Fibroblast of skin of back (primary cell): ENCODE data around the gene SUZ12. TPM values are rescaled to one million over a fixed set of nuclear protein-coding genes. Genes with fewer than 3 reads are reported as not detected.
"Not testable (repeated sequence)": the region's sequence is repeated elsewhere in the genome, so short reads cannot be mapped to it uniquely, and the experiment has no call there.

ENCODE experiments used
- DNase-seq: peaks from one replicate; pipeline ENCODE4 v3.0.0-alpha.2; 2013
- polyA plus RNA-seq, 2 experiments: library from polyadenylated mRNA; unstranded; fragments of 120-200 nt; gene quantifications; one replicate each; pipeline ENCODE4 v1.2.1, GENCODE V29; 2013; ENCODE audit not compliant: insufficient read length in 2 of 2

The SUZ12 gene
- 20.3 TPM for polyA plus RNA-seq (2013, experiment 1 of 2; ENCODE audit: insufficient read length)
- 16.7 TPM for polyA plus RNA-seq (2013, experiment 2 of 2; ENCODE audit: insufficient read length)

- peak; percentile 87 for DNase-seq
Measured at GRCh38 chr17:31936615-31937609, at the start of gene SUZ12. Gene SUZ12, plus strand, starts transcription at chr17:31937007. Its CDS starts 240 bp downstream, at chr17:31937247.

GRCh38 chr17:31888124-31888523 lies 48.7 kb upstream of the SUZ12 start:
- no peak for DNase-seq

GRCh38 chr17:31900877-31901276 lies 35.9 kb upstream of the SUZ12 start:
- no peak for DNase-seq

DNA sequence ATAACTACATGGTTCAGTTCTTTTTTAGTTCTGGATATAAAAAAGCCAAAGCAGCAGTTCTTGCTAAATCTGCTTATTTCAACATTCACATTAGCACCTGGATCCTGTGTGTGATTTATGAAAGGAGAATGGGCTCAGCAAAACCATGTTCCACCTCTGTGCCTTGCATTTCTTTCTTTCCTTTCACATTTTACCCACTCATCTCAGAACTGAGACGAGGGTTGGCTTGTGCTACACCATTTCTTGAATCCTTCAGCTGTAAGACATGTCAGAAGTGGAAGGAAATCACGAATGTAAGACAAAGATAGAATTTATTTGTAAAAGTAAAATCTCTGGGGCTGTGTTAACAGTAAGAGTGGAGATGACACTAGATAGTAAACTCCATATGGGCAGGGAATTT lies 34.1 kb upstream of the SUZ12 start:
- DNase-seq, result no peak

DNA sequence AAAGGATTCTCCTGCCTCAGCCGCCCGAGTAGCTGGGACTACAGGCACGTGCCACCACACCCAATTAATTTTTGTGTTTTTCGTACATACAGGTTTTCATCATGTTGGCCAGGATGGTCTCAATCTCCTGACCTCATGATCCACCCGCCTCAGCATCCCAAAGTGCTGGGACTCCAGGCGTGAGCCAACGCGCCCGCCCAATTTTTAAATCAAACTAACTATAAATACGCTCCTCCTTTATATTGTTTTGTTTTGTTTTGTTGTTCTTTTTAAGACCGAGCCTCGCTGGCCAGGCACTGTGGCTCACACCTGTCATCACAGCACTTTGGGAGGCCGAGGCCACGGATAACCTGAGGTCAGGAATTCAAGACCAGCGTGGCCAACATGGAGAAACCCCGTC lies 33.4 kb upstream of the SUZ12 start:
- DNase-seq, result no peak

DNA sequence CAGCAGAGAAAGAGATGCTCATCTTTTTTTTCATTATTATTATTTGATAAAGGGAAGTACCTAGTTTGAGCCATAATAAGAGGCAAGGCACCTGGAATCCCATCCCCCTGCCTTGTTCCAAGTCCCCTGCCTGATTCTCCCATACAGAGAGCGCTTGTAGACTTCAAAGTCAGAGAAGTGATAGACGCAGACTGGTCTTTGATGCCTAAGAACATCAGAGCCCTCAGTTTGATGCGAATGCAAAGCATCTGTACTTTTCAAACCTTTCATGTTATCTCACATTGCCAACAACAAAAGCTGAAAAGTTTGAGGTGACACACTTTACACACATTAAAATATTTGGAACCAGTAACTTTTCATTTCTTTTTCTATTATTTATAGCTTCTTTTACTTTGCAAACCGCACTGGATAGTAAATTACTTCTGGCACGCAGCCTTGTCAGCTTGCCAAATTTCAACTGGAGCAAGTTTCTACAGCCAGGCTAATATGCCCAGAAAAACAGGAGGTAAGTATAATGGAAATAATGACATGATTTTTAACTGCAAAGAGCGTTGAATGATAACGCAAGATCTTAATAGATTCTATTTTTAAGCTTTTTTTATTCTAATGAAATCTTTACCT lies 29.4 kb upstream of the SUZ12 start:
- peak; percentile 55 for DNase-seq

GRCh38 chr17:31908386-31908785 lies 28.4 kb upstream of the SUZ12 start:
- DNase-seq, result no peak

- DNase-seq, result peak; percentile 28
Measured at GRCh38 chr17:31912705-31913104, 24.1 kb upstream of the SUZ12 start.

- peak; percentile 43 for DNase-seq
Measured at GRCh38 chr17:31915456-31916100, 21.2 kb upstream of the SUZ12 start.

GRCh38 chr17:31916491-31917064 lies 20.2 kb upstream of the SUZ12 start:
- DNase-seq, result no peak

DNA sequence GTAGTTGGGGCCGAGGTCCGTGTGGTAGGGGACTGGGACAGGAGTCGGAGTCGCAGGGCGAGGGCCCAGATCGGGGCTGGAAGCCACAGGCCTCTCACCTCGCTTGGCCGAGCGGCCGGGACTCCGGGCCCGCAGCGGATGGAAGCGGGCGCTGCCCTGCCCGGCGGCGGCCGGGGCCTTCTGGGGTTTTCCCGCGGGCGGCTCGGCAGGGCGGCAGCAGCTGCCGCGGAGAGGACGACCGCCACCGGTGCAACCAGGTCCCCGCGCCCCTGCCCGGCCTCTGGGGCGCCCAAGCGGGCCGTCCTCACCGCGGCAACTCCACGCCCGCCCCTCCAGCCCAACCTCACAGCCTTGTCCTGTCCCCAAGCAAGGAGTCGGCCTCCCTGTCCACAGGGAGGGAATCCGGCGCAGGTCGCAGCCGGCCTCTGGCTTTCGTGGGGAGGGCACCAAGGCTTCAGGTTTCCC lies 19.7 kb upstream of the SUZ12 start:
- DNase-seq, result no peak

DNA sequence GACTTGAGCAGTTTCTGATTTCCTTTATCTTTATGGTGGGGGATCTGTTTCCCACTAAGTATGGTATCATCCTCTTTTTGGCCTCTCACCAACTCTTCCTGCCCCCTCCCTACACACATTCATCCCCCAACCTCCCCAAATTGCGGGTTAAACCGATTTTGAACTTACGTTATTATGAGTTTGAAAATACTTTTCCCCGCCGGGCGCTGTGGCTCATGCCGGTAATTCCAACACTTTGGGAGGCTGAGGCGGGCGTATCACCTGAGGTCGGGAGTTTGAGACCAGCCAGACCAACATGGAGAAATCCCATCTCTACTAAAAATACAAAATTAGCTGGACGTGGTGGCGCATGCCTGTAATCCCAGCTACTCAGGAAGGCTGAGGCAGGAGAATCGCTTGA lies 19.1 kb upstream of the SUZ12 start:
- DNase-seq, result not testable (repeated sequence)

GRCh38 chr17:31918701-31919128 lies 18.1 kb upstream of the SUZ12 start:
- DNase-seq, result peak; percentile 62

- DNase-seq, result peak; percentile 77
Measured at GRCh38 chr17:31919802-31920525, 16.8 kb upstream of the SUZ12 start.

DNA sequence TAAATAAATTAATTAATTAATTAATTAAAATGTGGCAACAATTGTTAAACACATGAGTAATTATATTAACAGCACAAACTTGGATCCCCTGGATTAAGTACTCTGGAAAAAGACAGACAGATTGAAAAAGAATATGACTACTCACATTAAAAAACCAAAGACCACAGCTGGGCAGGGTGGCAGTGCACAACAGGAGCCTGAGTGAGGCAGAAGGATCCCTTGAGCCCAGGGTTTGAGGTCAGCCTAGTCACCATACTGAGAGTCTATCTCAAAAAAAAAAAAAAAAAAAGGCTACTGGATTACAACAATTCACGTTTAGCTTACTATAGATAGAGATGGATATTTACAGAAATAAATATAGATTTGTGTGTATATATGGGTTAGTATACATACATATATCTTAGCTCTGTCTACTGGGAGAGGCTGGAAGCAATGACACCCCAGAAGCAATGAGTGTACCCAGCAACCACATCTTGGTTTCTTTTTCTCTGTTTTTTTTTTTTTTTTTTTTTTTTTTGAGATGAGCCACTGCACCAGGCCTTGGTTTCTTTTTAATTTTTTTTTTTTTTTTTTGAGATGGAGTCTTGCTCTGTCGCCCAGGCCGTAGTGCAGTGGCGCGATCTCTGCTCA lies 10.6 kb upstream of the SUZ12 start:
- no peak for DNase-seq

- no peak for DNase-seq
Measured at GRCh38 chr17:31931756-31932155, 5.1 kb upstream of the SUZ12 start.

- no peak for DNase-seq
Measured at GRCh38 chr17:31935512-31935911, 1.3 kb upstream of the SUZ12 start.

DNA sequence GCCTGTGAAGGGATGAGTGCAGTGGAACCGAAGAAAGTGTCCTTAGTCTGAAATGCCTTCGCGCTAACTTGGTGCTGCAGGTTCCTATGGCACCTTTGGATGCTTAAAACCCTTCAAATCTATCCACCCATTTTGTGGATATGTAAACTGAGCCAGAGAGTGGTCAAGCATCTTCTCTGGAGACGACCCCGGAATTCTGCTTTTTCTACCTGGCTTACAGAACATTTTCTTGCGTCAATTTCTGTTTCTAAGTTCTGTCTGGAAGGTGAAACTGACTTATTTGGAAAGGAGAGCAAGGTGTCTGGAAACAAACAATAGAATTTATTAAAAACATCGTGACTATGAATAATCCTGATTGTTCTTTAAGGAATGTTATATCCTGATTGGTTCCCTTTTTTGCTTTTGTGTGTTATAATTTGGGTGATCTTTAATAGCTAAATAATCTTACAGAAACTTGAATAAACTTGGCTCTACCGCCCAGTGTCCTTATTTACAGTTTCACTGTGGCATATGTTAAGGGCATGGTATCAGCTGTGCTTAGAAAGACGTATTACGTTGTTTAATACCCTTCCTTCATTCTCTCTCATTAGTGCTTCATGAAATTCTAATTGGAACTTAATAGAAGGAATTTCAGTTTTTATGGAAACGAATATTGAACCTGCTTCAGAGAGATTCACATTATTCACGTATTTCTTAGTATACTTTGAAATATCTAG lies 1.3 kb downstream of the SUZ12 start:
- DNase-seq, result not testable (repeated sequence)

- not testable (repeated sequence) for DNase-seq
Measured at GRCh38 chr17:31941916-31942315, 5.1 kb downstream of the SUZ12 start.

- DNase-seq, result not testable (repeated sequence)
Measured at GRCh38 chr17:31942396-31942795, 5.6 kb downstream of the SUZ12 start.

DNA sequence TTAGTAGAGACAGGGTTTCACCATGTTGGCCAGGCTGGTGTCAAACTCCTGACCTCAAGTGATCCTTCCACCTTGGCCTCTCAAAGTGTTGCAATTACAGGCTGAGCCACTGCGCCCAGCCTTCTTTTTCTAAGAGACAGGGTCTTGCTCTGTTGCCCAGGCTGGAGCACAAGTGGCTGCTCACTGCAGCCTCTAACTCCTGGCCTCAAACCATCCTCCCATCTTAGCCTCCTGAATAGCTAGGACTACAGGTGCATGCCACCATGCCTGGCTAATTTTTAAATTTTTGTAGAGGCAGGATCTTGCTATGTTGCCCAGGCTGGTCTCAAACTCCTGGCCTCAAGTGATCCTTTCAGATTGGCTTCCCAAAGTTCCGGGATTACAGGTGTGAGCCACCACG lies 15.1 kb downstream of the SUZ12 start:
- not testable (repeated sequence) for DNase-seq
